Measurements from ENCODE around the gene LYST. TPM values are rescaled to one million over a fixed set of nuclear protein-coding genes. Genes with fewer than 3 reads are reported as not detected.

The LYST gene
- total RNA-seq = 54.2 TPM

GRCh38 chr1:235866205-235866912, at the start of gene LYST:
Gene LYST (minus strand): TSS chr1:235866906. CDS start chr1:235830417, 36,489 bp downstream.

DNA sequence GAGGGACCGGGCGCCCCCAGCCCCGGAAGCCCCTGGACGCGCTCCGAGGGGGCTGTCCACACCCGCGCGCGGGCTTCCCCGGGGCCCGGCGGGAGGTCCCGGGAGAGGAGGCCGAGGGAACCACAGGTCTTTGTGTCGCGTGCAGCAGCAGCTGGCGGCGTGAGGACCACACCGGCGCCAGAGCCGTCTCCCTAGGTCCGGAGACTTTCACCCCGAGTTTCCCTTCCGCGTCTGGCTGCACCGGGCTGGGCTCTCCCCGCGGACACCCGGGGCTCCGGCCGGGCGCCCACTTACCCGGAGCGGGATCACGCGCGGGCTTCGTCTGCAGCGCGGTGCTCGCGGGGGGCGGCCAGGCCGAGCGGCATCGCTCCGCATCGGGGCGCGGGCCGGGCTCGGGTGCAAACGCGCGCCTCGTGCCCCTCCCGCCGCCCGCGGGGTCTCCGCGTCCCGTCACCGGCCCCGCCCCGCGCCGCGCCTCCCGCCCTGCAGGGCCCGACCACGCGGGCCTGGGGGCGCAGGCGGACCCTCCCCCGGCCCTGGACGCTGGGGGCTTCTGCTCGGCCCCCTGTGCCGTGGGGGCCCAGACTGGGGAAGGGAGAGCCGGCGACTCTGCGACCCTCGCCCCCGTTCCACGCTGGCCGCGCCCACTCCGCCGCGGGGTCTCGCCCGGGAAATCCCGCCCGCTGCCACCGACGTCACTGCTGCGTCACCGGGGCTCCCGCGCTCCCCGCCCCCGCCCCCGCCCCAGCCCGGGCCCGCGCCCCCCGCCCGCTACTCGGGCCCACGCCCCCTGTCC, 217.1 kb downstream of the LYST start, which contains the start of gene GNG4:
GNG4 (minus strand) TSS at position 417 of the 796 bp plus-strand sequence. CDS start 65,946 bp downstream, outside the sequence.

Small RNA genes within 50 kb of the gene (small RNA-seq; reads per million reads assigned to genes)
- gene MIR1537 = not detected
- gene RNU6-968P = not detected

Other genes with a start within 250 kb of the LYST start
- 81.0 TPM for gene GNG4, start 217.1 kb downstream of the LYST start, total RNA-seq
- gene NID1, start 198.2 kb upstream of the LYST start, total RNA-seq = 18.0 TPM